NCI-H748 (cell line): ENCODE results near the gene ASB2.

Experiments
- DNase-seq: peaks from one replicate; lab custom pipeline; 2025; ENCODE audit not compliant: unreplicated experiment; lab: John Stamatoyannopoulos, UW

Gene ASB2

DNA sequence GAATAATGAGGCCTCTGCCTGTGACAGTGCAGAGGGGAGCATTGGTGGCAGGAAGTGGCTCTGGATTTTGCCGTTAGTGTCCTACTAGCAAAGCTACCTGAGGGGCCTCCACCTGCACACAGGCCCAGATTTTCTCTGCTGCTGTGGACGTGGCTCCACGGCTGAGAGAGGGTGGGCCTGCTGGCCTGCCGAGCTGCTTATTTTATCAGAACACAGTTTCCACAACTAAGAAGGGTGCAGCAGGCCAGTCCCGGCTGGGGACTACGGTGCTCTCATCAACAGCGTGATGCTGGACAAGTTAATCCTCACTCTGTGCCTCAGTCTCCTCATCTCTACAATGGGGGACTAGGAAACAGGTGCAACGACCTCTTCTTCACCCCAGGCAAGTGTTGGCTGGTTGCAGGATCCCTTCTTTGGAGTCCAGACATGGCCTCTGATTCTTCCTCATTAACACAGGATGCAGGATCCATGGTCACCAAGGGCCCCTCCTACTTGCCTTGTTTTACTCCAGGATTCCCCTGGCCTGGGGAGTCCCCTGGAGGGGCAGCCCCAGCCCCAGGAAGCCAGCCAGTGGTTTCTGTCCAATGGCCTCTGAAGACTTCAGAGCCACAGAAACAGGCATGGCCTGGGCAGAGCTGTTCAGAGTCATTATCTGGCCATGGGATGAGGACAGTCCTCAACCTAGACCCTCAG, 45.9 kb downstream of the ASB2 start:
- DNase-seq, result no peak

DNA sequence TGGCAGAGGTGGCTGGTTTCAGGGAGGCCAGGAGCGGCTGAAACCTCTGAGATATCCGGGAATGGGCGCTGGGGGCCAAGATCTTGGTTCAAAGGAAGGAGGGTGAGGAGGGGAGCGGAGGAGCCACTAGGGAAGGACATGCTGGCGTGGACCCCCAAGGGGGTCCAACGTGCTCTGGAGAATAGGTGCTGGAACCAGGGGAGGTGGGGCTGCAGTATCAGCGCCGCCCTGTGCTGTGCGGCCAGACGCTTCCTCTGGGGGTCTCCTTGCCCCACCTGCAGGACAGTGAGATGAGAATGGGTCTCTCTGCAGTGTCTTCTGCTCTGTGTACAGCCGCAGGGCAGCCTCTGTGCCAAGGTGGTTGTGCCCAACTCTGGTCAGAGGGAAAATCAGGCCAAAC, 46.7 kb downstream of the ASB2 start:
- DNase-seq, result no peak

- DNase-seq, result no peak
Observed at GRCh38 chr14:93929048-93929535, 47.3 kb downstream of the ASB2 start.

- DNase-seq, result no peak
Observed at GRCh38 chr14:93928184-93929047, 48.0 kb downstream of the ASB2 start.

- DNase-seq, result no peak
Observed at GRCh38 chr14:93927800-93928145, 48.6 kb downstream of the ASB2 start.

GRCh38 chr14:93926873-93927799, 49.2 kb downstream of the ASB2 start, which contains the start of gene FAM181A:
FAM181A (plus strand) TSS chr14:93927344; CDS start chr14:93928286, 942 bp downstream.
- DNase-seq, result peak; percentile 81

- DNase-seq, result peak; percentile 99
Observed at GRCh38 chr14:93926245-93926872, 50.0 kb downstream of the ASB2 start.

- no peak for DNase-seq
Observed at GRCh38 chr14:93925374-93925895, 50.9 kb downstream of the ASB2 start.

- no peak for DNase-seq
Observed at GRCh38 chr14:93924592-93925355, 51.6 kb downstream of the ASB2 start.

GRCh38 chr14:93923626-93924025, 52.7 kb downstream of the ASB2 start:
- peak; percentile 50 for DNase-seq

- no peak for DNase-seq
Observed at GRCh38 chr14:93921001-93921806, 55.2 kb downstream of the ASB2 start.

GRCh38 chr14:93917141-93917540, 59.2 kb downstream of the ASB2 start:
- DNase-seq, result no peak

DNA sequence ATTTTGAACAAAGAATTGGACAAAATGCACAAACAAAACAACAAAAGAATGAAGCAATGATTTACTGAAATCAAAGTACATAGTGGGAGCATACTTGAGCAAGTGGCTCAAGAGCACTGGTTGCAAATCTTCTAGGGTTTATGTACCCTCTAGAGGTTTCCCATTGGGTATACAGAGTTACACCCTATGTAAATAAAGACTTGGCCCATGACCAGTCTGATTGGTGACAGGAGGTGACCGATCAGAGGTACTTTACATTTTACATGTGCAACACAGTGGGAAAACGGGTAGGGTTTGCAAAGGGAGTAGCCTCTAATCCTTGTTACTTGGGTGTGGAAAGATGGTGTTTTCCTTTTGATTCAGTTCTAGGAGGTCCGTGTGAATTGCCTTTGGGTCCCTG, 59.9 kb downstream of the ASB2 start:
- no peak for DNase-seq

DNA sequence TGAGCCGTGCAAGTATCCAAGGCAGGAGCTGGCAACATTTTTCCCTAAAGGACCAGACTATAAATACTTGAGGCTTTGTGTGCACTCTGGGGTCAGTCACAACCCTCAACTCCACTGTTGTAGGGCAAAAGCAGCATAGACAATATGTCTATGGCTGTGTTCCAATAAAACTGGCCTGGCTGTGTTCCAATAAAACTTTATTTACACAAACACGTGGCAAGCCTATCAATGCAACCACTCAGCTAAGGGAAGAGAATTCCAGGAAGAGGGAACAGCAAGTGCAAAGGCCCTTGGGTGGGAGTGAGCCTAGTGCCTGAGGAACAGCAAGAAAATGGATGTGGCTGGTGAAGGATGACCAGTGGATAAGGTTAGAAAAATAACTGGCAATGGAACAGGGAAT, 60.6 kb downstream of the ASB2 start:
- DNase-seq, result peak; percentile 18

DNA sequence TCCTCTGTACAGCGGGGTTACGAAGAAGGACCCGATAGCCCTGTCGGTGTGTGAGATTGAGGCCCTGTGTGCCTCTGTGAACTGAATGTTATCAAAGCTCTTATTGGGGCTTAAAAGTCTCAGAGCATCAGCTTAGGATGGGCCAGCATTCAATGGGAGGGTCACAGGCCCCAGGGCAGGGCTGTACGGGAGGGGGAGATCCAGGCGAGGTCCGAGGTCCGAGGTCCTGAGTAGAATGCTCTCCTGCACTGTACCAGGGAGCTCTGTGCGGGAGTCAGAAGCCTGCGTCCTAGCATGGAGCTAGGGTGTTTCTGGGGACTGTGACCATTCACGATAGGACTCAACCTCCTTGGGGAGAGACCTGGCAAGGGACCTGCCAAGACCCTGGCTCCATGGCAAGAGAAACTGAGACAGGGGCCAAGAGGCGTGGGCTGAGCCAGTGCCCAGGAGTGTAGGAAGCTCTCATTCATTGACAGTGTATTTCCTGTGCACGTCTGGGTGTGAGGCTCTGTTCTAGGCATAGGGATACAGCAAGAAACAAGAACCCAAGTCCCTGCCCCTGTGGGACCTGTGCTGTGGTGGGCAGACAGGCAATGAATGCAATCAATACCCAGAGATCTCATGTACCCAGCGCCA, 61.2 kb downstream of the ASB2 start:
- no peak for DNase-seq

DNA sequence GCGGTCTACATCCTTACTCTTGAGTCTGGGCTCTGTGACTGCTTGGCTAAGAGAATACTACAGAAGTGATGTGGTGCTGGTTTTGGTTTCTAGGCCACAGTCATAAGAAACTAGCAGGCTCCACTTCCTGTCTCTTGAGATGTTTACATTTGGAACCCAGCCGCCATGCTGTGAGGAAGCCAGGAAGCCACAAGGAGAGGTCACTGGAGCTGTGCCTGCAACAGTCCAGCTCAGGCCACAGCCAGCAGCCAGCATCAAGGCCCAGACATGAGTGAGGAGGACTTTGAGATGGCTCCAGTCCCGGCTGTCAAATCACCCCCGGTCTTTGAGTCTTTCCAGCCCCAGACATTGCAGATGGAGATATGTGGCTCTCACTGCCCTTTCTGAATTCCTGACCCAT, 62.1 kb downstream of the ASB2 start:
- no peak for DNase-seq

GRCh38 chr14:93912782-93913181, 63.6 kb downstream of the ASB2 start:
- DNase-seq, result no peak

- DNase-seq, result no peak
Observed at GRCh38 chr14:93911975-93912615, 64.3 kb downstream of the ASB2 start.
